Urinary bladder (tissue), 4 donors: ENCODE results near the gene LRRC4B. TPM values are rescaled to one million over a fixed set of nuclear protein-coding genes. Genes with fewer than 3 reads are reported as not detected.
A peak's percentile ranks its signal among the peaks of the same experiment; 100 is the strongest.
"Not testable (repeated sequence)": the region's sequence is repeated elsewhere in the genome, so short reads cannot be mapped to it uniquely, and the experiment has no call there.

ENCODE experiments used
- DNase-seq: peaks from one replicate; pipeline ENCODE4 v3.0.0-alpha.2; 2015; ENCODE audit errors: extremely low spot score
- H3K27ac ChIP-seq: one replicate; pipeline ENCODE4 v1.5.1; 2013; ENCODE audit warnings: low read depth, mild to moderate bottlenecking, moderate library complexity
- H3K36me3 ChIP-seq: one replicate; pipeline ENCODE4 v1.6.1; 2013; ENCODE audit warnings: mild to moderate bottlenecking, moderate library complexity; ENCODE audit not compliant: insufficient read depth
- H3K4me1 ChIP-seq: one replicate; pipeline ENCODE4 v1.6.1; 2013; ENCODE audit warnings: mild to moderate bottlenecking, moderate library complexity; ENCODE audit not compliant: insufficient read depth
- H3K4me3 ChIP-seq: one replicate; pipeline ENCODE4 v1.5.1; 2013; ENCODE audit warnings: low read depth, low read length
- WGBS: extraction: QIAGEN DNeasy Blood & Tissue Kit; methylation state at CpG from one replicate; pipeline ENCODE4 v1.1.7; 2013; 5-methylcytosine and 5-hydroxymethylcytosine counted together
- polyA plus RNA-seq: library from polyadenylated mRNA; stranded (reverse); fragments of 200-250 nt; gene quantifications from one replicate; pipeline ENCODE4 v1.2.3, GENCODE V29; 2013
- total RNA-seq: library from RNA; depleted of rRNA; stranded (reverse); fragments of >200 nt; gene quantifications from one replicate; pipeline ENCODE4 v1.2.3, GENCODE V29; 2014
- donor health status: healthy with polysubstance abuse.
- donor health status: healthy.

LRRC4B gene
- total and polyA plus RNA-seq, 2 donors = 12.8 to 14.5 TPM

- no peaks in the 10 kb centered on the region for H3K36me3 ChIP-seq
- no peak overlapping the region for H3K4me3 ChIP-seq
- H3K4me1 ChIP-seq = no peaks in the 10 kb centered on the region
- H3K27ac ChIP-seq = no peak overlapping the region
- WGBS = 47% methylated on average over 3 of the region's 3 CpGs
- DNase-seq = no peak
These were observed 22.0 kb upstream of the LRRC4B start for GRCh38 chr19:50590191-50590590.

- H3K4me1 ChIP-seq, H3K27ac ChIP-seq, H3K36me3 ChIP-seq, H3K4me3 ChIP-seq, DNase-seq: not testable (repeated sequence)
- WGBS = 79% methylated on average over 21 of the region's 24 CpGs
These were observed 13.8 kb upstream of the LRRC4B start for GRCh38 chr19:50581795-50582660.

DNA sequence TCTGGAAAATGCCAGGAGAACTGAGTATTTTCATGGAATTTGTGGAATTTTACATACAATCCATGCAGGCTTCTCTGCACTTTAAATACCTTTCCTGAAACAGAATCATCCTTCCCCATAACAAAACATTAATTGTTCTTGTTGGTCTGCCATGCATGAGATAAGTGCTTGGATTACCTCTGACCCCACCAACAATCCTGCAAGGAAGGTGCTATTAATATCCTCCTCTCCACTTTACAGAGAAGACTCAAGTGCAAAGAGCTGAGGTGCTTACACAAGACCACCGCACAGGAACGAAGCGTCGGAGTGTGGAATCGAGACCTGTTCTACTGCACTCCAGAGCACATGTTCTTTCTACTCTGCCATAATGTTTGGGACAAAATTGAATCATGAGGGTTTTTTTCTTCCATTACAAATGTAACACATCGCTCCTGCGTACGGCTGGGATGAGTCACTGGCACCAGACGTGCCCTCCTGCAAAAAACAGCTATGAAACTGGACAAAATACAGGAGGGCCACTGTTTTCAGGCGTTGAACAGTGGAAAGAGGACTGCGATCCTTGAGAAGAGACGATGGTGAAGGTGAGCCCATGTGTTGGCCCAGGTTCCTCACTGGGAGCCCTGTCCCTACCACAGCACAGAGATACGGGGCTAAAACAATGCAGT lies 12.9 kb upstream of the LRRC4B start:
- no peak for DNase-seq
- no peaks in the 10 kb centered on the region for H3K36me3 ChIP-seq
- H3K4me3 ChIP-seq = no peak overlapping the region
- H3K4me1 ChIP-seq = no peaks in the 10 kb centered on the region
- no peak overlapping the region for H3K27ac ChIP-seq
- 80% methylated on average over 13 of the region's 13 CpGs for WGBS

DNA sequence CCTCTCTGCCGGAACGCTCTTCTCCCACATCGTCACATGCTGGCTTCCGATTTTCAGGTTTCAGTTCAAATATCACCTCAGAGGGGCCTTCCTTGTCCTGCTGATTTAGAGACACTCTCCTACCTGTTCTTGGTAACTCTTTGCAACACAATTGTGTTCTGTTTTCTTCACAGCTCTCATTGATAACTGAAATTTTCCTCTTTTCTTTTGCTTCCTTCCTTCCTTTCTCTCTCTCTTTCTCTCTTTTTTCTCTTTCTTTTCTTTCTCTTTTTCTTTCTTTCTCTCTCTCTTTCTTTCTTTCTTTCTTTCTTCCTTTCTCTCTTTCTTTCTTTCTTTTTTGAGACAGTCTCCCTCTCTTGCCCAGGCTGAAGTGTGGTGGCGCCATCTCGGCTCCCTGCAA lies 12.0 kb upstream of the LRRC4B start:
- no peak for DNase-seq
- WGBS = 93% methylated on average over 6 of the region's 6 CpGs
- Histone ChIP-seq H3K4me3 (no peak overlapping the region), H3K27ac (no peak overlapping the region), H3K4me1 (no peaks in the 10 kb centered on the region), H3K36me3 (no peaks in the 10 kb centered on the region)

GRCh38 chr19:50576769-50577168 lies 8.5 kb upstream of the LRRC4B start:
- not testable (repeated sequence) for DNase-seq, H3K36me3 ChIP-seq, H3K27ac ChIP-seq, H3K4me1 ChIP-seq, H3K4me3 ChIP-seq
- WGBS = 83% methylated on average over 3 of the region's 3 CpGs

GRCh38 chr19:50573741-50574461 lies 5.7 kb upstream of the LRRC4B start:
- DNase-seq = no peak
- 77% methylated on average over 13 of the region's 13 CpGs for WGBS
- H3K4me3 ChIP-seq = no peak overlapping the region
- H3K36me3 ChIP-seq = no peaks in the 10 kb centered on the region
- no peak overlapping the region for H3K27ac ChIP-seq
- H3K4me1 ChIP-seq = no peaks in the 10 kb centered on the region

DNA sequence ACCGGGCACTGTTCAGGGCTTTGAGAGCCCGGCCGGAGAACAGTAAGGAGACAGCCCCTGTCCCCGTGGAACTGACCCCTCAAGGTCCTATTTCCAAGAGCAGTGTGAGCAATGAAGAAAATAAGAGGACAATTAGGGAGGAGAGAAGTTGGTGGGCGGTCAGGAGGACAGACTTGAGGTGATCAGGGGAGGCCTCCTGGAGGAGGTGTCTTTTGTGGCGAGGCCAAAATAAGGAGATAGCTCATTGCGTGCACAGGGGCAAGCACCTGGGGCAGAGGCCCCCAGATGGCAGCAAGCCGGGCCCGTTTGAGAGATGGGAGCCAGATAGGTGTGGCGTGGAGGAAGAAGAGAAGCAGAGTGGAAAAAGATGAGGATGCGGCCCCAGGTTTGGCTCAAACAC lies 2.8 kb upstream of the LRRC4B start:
- WGBS = 73% methylated on average over 11 of the region's 11 CpGs
- H3K36me3 ChIP-seq = no peaks in the 10 kb centered on the region
- DNase-seq = no peak
- no peaks in the 10 kb centered on the region for H3K4me1 ChIP-seq
- no peak overlapping the region for H3K27ac ChIP-seq
- H3K4me3 ChIP-seq = no peak overlapping the region

- no peak overlapping the region for H3K27ac ChIP-seq
- no peaks in the 10 kb centered on the region for H3K4me1 ChIP-seq
- DNase-seq = no peak
- no peaks in the 10 kb centered on the region for H3K36me3 ChIP-seq
- H3K4me3 ChIP-seq = no peak overlapping the region
- WGBS = 79% methylated on average over 19 of the region's 19 CpGs
These were observed 1.8 kb upstream of the LRRC4B start for GRCh38 chr19:50569938-50570540.

DNA sequence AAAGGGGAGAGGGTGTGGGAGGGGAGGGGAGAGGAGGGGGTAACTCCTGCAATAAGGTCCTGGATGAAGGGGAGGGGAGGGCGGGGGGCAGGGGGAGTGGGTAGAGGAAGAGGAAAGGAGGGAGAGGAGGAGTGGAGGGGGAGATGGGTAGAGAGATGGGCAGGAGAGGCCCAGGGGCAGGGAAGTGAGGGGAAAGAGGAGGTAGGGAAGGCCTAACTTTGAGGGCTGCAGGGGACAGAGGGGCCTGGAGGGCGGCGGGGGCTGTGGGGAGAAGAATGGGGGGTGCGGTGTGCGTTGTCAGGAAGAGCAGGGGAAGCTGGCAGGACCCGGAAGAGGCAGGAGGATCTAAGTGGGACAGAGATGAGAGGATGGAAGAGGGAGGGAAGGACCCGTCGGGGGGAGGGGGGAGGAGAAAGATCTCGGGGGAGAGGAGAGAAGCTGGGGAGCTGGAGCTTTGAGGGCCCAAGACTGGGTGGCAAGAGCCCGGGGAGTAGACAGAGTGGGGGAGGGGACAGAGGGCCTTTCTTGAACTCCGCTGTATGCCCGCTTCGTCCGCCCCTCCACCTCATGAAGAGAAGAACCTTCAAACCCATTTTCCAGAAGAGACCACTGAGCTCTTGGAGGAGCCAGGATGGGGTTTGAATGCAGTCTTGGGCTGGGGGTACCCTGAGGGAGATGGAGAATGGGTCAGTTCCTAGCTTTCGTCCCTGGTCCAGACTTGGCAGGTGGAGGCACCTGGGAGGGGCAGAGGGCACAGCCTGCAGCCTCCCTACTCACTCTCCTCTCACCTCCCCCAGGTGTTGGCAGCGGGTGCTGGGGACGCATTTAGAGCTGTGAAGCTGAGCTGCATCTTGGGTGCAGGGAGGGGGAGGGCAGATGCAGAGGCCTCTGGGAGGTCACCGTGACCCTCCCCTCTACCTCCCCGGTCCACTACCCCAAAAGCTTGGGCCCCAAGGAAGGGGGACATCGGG lies 778 bp upstream of the LRRC4B start:
- 37% methylated on average over 20 of the region's 20 CpGs for WGBS

GRCh38 chr19:50567052-50567841 lies 988 bp downstream of the LRRC4B start:
- WGBS = 5% methylated on average over 38 of the region's 38 CpGs
- H3K4me1 ChIP-seq = no peaks in the 10 kb centered on the region
- H3K36me3 ChIP-seq = no peaks in the 10 kb centered on the region
- H3K27ac ChIP-seq = no peak overlapping the region
- DNase-seq = no peak
- peak overlapping the region; percentile 72 for H3K4me3 ChIP-seq

More for the DNA sequence above, 778 bp upstream of the LRRC4B start:
- Histone ChIP-seq H3K27ac (no peak overlapping the region), H3K36me3 (no peaks in the 10 kb centered on the region), H3K4me3 (no peak overlapping the region), H3K4me1 (no peaks in the 10 kb centered on the region)
- DNase-seq = no peak

DNA sequence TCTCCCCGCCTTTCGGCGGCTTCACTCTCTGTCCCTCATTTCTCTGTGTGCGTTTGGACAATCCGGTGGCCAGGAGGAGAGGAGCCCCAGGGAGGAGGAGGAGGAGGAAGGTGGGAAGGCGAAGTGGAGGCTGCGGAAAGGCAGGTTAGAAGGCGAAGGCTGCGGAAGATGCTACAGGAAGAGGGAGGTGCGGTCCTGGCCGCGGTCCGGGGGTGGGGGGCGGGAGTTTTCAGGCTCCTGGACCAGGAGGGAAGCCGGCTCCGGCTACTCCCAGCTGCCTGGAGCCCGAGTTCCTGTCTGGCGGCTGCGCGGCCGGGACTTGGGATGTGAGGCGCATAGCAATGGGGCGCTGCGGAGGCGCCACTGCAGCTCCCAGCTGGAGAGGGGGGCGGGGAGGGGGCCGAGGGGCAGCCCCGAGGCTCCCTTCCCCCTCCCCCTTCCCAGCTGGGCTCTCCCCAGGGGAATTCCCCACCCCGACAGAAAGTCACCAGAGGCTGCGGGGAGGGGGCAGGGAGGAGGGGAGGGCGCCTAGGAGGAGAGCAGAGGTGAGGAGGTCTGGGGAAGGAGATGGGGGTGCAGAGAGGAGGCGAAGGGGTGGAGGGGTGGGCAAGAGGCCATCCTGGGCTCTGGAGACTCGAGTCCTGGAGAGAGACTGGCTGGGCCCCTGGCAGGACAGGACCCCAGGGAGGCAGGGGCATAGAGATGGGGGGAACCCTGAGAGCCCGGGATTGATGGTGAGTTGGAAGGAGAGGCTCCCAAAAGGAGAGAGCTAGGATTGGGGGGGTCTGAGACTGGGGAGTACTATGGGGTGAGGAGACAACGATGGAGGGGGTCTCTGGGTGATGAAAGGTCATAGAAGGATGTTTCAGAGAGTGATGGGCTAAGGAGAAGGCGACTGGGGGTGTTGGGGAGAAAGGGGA lies 2.0 kb downstream of the LRRC4B start:
- Histone ChIP-seq H3K4me3 (no peak overlapping the region), H3K27ac (no peak overlapping the region), H3K4me1 (no peaks in the 10 kb centered on the region), H3K36me3 (no peaks in the 10 kb centered on the region)
- no peak for DNase-seq
- WGBS = 7% methylated on average over 36 of the region's 36 CpGs
